HCT116 (cell line): Measurements from ENCODE around the gene SERPINA3.

Source experiments
- EGR1 ChIP-seq: IDR thresholded peaks from 2 replicates; pipeline ENCODE4 v1.6.1; 2012; ENCODE audit warnings: low read depth
- ELF1 ChIP-seq: IDR thresholded peaks from 2 replicates; pipeline ENCODE4 v1.6.1; 2012; ENCODE audit warnings: low read depth, borderline replicate concordance
- EZH2 ChIP-seq: fragments of 200-600 bp; sonication (generic); IDR thresholded peaks from 2 replicates; pipeline ENCODE4 v1.6.1; 2017; ENCODE audit warnings: antibody characterized with exemption, mixed run types
- JUND ChIP-seq: IDR thresholded peaks from 2 replicates; pipeline ENCODE4 v1.6.1; 2012
- POLR2A ChIP-seq: IDR thresholded peaks from 2 replicates; pipeline ENCODE4 v1.7.0; 2011; ENCODE audit warnings: borderline replicate concordance; ENCODE audit not compliant: insufficient read depth, insufficient read length; ENCODE audit errors: extremely low read depth
- ZFX ChIP-seq: fragments of 450-650 bp; IDR thresholded peaks from 2 replicates; pipeline ENCODE4 v1.6.1; 2017
- ZNF274 ChIP-seq: fragments of 200-500 bp; sonication (Bioruptor generic); IDR thresholded peaks from 2 replicates; pipeline ENCODE4 v1.6.1; 2014; ENCODE audit warnings: mild to moderate bottlenecking, low read depth, low read length, inconsistent platforms
- TF ChIP-seq, protein P1 (sequence below), 3 experiments: fragments of 200-600 bp in 1 of 3; sonication (generic) in 1 of 3; IDR thresholded peaks in 2 of 3; conservative IDR thresholded peaks in 1 of 3; 2 replicates each; pipeline ENCODE4 v1.5.1; 2012 to 2017; ENCODE audit warnings: low read depth in 2 of 3, low read length in 2 of 3, antibody characterized with exemption in 1 of 3, borderline replicate concordance in 1 of 3, control low read depth in 1 of 3, mild to moderate bottlenecking in 1 of 3, mixed read lengths in 1 of 3, mixed run types in 1 of 3, moderate library complexity in 1 of 3; ENCODE audit not compliant: insufficient read depth in 1 of 3

DNA sequence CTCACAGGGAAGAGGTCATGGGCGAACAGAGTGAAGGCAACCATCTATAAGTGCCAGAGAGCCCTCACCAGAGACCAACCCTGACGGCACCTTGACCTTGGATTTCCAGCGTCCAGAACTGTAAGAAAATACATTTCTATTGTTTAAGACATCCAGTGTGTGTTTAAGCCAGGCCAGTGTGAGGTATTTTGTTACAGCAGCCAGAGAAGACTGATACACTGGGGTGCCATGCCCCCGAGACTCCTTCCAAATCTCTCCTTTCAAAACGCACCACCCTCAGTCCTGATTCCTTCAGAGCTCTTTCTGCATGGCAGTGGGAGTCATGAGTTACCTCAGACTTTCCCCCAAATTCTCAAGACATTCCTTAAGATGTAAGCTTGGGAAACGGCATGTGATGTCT, 33.5 kb upstream of the SERPINA3 start:
- no peak for TF ChIP-seq EZH2
- TF ChIP-seq, protein P1, sequence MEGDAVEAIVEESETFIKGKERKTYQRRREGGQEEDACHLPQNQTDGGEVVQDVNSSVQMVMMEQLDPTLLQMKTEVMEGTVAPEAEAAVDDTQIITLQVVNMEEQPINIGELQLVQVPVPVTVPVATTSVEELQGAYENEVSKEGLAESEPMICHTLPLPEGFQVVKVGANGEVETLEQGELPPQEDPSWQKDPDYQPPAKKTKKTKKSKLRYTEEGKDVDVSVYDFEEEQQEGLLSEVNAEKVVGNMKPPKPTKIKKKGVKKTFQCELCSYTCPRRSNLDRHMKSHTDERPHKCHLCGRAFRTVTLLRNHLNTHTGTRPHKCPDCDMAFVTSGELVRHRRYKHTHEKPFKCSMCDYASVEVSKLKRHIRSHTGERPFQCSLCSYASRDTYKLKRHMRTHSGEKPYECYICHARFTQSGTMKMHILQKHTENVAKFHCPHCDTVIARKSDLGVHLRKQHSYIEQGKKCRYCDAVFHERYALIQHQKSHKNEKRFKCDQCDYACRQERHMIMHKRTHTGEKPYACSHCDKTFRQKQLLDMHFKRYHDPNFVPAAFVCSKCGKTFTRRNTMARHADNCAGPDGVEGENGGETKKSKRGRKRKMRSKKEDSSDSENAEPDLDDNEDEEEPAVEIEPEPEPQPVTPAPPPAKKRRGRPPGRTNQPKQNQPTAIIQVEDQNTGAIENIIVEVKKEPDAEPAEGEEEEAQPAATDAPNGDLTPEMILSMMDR (IDR thresholded peaks at IDR 0.05 in 2 of 3, conservative IDR thresholded peaks at IDR 0.05 in 1 of 3; ENCODE audit: borderline replicate concordance in 1 of 3, insufficient read depth in 1 of 3, low read depth in 2 of 3, low read length in 2 of 3): no peak
- no peak for TF ChIP-seq EGR1
- TF ChIP-seq ELF1: no peak
- TF ChIP-seq ZFX: no peak
- TF ChIP-seq ZNF274: no peak
- TF ChIP-seq JUND: no peak
- TF ChIP-seq POLR2A: no peak
